NCI-H82 treated with DMSO at 0.1 percent for 48 hours (cell line): Measurements from ENCODE around the gene NOMO2.
"Not testable (repeated sequence)": the region's sequence is repeated elsewhere in the genome, so short reads cannot be mapped to it uniquely, and the experiment has no call there.

ENCODE experiments used
- DNase-seq: peaks from one replicate; lab custom pipeline; 2025; ENCODE audit not compliant: unreplicated experiment; lab: John Stamatoyannopoulos, UW

Gene NOMO2

GRCh38 chr16:18521445-18522181, 40.3 kb downstream of the NOMO2 start:
- not testable (repeated sequence) for DNase-seq

- not testable (repeated sequence) for DNase-seq
These were observed 43.2 kb downstream of the NOMO2 start for GRCh38 chr16:18518536-18519283.

GRCh38 chr16:18498430-18498829, 63.5 kb downstream of the NOMO2 start:
- DNase-seq = not testable (repeated sequence)

- DNase-seq = not testable (repeated sequence)
These were observed 64.9 kb downstream of the NOMO2 start for GRCh38 chr16:18497032-18497431.

- not testable (repeated sequence) for DNase-seq
These were observed 69.6 kb downstream of the NOMO2 start for GRCh38 chr16:18492118-18492897.

- DNase-seq = not testable (repeated sequence)
These were observed 125.9 kb downstream of the NOMO2 start for GRCh38 chr16:18436025-18436424.

- DNase-seq = not testable (repeated sequence)
These were observed 146.1 kb downstream of the NOMO2 start for GRCh38 chr16:18415827-18416226.

GRCh38 chr16:18409532-18410293, 152.2 kb downstream of the NOMO2 start:
- DNase-seq = not testable (repeated sequence)

GRCh38 chr16:18401851-18402657, 159.8 kb downstream of the NOMO2 start:
- not testable (repeated sequence) for DNase-seq

- not testable (repeated sequence) for DNase-seq
These were observed 160.7 kb downstream of the NOMO2 start for GRCh38 chr16:18401159-18401558.

GRCh38 chr16:18394363-18394762, 167.5 kb downstream of the NOMO2 start:
- not testable (repeated sequence) for DNase-seq

- DNase-seq = not testable (repeated sequence)
These were observed 174.1 kb downstream of the NOMO2 start for GRCh38 chr16:18387767-18388166.

- DNase-seq = not testable (repeated sequence)
These were observed 175.4 kb downstream of the NOMO2 start for GRCh38 chr16:18386517-18386916.

- not testable (repeated sequence) for DNase-seq
These were observed 176.6 kb downstream of the NOMO2 start for GRCh38 chr16:18385285-18385684.

- DNase-seq = not testable (repeated sequence)
These were observed 177.0 kb downstream of the NOMO2 start for GRCh38 chr16:18384869-18385268.

GRCh38 chr16:18384098-18384636, 177.7 kb downstream of the NOMO2 start:
- not testable (repeated sequence) for DNase-seq

- DNase-seq = not testable (repeated sequence)
These were observed 179.2 kb downstream of the NOMO2 start for GRCh38 chr16:18382696-18383095.
